ENCODE results near the gene MYO3B.

DNA sequence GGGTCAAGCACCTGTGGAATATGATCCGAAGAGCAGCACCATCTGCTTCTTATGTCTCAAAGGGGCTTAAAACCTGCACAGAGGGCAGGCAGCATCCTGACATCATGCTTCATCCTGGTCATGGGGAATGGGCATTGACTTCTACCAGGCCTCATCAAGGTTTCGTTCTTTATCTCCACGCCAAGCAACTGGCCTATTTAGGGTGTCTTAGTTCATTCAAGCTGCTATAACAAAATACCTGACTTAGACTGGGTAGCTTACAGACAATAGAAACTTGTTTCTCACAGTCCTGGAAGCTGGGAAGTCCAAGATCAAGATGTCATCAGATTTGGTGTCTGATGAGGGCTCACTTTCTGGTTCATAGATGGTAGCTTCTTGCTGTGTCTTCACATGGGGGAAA is 69.4 kb downstream of the MYO3B start:
- TF ChIP-seq, protein P1, sequence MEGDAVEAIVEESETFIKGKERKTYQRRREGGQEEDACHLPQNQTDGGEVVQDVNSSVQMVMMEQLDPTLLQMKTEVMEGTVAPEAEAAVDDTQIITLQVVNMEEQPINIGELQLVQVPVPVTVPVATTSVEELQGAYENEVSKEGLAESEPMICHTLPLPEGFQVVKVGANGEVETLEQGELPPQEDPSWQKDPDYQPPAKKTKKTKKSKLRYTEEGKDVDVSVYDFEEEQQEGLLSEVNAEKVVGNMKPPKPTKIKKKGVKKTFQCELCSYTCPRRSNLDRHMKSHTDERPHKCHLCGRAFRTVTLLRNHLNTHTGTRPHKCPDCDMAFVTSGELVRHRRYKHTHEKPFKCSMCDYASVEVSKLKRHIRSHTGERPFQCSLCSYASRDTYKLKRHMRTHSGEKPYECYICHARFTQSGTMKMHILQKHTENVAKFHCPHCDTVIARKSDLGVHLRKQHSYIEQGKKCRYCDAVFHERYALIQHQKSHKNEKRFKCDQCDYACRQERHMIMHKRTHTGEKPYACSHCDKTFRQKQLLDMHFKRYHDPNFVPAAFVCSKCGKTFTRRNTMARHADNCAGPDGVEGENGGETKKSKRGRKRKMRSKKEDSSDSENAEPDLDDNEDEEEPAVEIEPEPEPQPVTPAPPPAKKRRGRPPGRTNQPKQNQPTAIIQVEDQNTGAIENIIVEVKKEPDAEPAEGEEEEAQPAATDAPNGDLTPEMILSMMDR (IDR thresholded peaks at IDR 0.05) = no peak
- no peak for TF ChIP-seq POLR2A (IDR thresholded peaks at IDR 0.05)
- TF ChIP-seq POLR2AphosphoS5 (IDR thresholded peaks at IDR 0.05) = no peak
- no peak for TF ChIP-seq EP300 (IDR thresholded peaks at IDR 0.05)

Measured in sigmoid colon (tissue), 4 donors.